Vagina (tissue), 2 donors: ENCODE measurements around the gene HAPLN2.

Experiments
- POLR2A ChIP-seq, 2 donors: fragments of 450-650 bp; IDR thresholded peaks; one replicate each; pipeline ENCODE4 v1.6.1; 2017; ENCODE audit warnings: antibody characterized with exemption in 2 of 2, mild to moderate bottlenecking in 2 of 2, moderate library complexity in 2 of 2
- POLR2AphosphoS5 ChIP-seq, 2 donors: sonication (generic); formaldehyde crosslinking; IDR thresholded peaks; one replicate each; pipeline ENCODE4 v1.9.0; 2017; ENCODE audit warnings: antibody characterized with exemption in 2 of 2, mild to moderate bottlenecking in 2 of 2, low read depth in 1 of 2; ENCODE audit not compliant: insufficient read depth in 1 of 2
- TF ChIP-seq, protein P1 (sequence below), 3 experiments: fragments of 450-650 bp in 2 of 3; fragments of 200-600 bp in 1 of 3; sonication (generic) in 1 of 3; IDR thresholded peaks; one replicate each; pipeline ENCODE4 v1.5.1; 2017 to 2019; ENCODE audit warnings: antibody characterized with exemption in 3 of 3, mild to moderate bottlenecking in 2 of 3, moderate library complexity in 2 of 3

DNA sequence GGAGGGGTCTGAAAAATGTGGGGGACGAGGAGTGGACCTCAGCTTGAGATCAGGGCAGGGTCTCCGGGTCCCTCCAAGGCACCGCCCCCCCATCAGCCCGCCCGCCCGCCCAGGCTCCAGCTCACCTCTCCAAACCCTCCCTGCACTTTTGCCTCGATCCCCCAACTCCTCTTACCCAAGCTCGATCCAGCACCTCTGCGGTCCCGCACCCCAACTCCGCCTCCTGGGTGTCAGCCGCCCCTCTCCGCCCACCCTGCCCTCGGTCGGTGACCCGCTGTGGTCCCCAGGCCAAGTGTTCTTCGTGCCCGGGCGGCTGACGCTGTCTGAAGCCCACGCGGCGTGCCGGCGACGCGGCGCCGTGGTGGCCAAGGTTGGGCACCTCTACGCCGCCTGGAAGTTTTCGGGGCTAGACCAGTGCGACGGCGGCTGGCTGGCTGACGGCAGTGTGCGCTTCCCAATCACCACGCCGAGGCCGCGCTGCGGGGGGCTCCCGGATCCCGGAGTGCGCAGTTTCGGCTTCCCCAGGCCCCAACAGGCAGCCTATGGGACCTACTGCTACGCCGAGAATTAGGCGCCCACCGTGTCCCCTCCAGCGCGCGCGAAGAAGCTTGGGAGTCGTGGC is 5.7 kb downstream of the HAPLN2 start:
- TF ChIP-seq, protein P1, sequence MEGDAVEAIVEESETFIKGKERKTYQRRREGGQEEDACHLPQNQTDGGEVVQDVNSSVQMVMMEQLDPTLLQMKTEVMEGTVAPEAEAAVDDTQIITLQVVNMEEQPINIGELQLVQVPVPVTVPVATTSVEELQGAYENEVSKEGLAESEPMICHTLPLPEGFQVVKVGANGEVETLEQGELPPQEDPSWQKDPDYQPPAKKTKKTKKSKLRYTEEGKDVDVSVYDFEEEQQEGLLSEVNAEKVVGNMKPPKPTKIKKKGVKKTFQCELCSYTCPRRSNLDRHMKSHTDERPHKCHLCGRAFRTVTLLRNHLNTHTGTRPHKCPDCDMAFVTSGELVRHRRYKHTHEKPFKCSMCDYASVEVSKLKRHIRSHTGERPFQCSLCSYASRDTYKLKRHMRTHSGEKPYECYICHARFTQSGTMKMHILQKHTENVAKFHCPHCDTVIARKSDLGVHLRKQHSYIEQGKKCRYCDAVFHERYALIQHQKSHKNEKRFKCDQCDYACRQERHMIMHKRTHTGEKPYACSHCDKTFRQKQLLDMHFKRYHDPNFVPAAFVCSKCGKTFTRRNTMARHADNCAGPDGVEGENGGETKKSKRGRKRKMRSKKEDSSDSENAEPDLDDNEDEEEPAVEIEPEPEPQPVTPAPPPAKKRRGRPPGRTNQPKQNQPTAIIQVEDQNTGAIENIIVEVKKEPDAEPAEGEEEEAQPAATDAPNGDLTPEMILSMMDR (IDR thresholded peaks at IDR 0.05), result no peak
- TF ChIP-seq POLR2A (IDR thresholded peaks at IDR 0.05) (no peak), POLR2AphosphoS5 (IDR thresholded peaks at IDR 0.05; ENCODE audit: insufficient read depth in 1 of 2, low read depth in 1 of 2) (no peak)
